Renal pelvis (tissue), 12 donors: Measurements from ENCODE around the gene AGMO. TPM values are rescaled to one million over a fixed set of nuclear protein-coding genes. Genes with fewer than 3 reads are reported as not detected.

Experiments
- DNase-seq: peaks from one replicate; pipeline ENCODE4 v3.0.0-alpha.2; 2013
- long read RNA-seq, 16 experiments: transcript quantifications; one replicate each; lab custom pipeline, GENCODE V29; 2026
- polyA plus RNA-seq, 3 donors: library from polyadenylated mRNA; unstranded; fragments of 120-200 nt; gene quantifications; one replicate each; pipeline ENCODE4 v1.2.1, GENCODE V29; 2013; ENCODE audit not compliant: insufficient read length in 3 of 3

The AGMO gene
- polyA plus RNA-seq: under 1 TPM; 0.66 to 0.93 (median 0.84) TPM
- long read RNA-seq, donor 1: 0 reads
- long read RNA-seq, donor 2: 0 reads
- long read RNA-seq, donor 3: 0 reads
- long read RNA-seq, donor 4: 0 reads
- long read RNA-seq, donor 5: 0 reads
- long read RNA-seq, donor 6, partial matches to known transcripts: 0 of 1 reads
- long read RNA-seq, donor 6, other reads (novel, unspliced or antisense): 0 of 1 reads
- long read RNA-seq, donor 7, partial matches to known transcripts: 0 of 1 reads
- long read RNA-seq, donor 7, other reads (novel, unspliced or antisense): 0 of 1 reads
- long read RNA-seq, donor 8, partial matches to known transcripts: 0 of 1 reads
- long read RNA-seq, donor 8, other reads (novel, unspliced or antisense): 0 of 1 reads
- long read RNA-seq, donor 9, partial matches to known transcripts: 0 of 1 reads
- long read RNA-seq, donor 9, other reads (novel, unspliced or antisense): 0 of 1 reads
- long read RNA-seq, donor 10: 0 reads
- long read RNA-seq, donor 11: 0 reads
- long read RNA-seq, donor 12: 0 reads
- long read RNA-seq, donor 13: 0 reads
- long read RNA-seq, donor 14: 0 reads
- long read RNA-seq, donor 15, partial matches to known transcripts: 0 of 3 reads
- long read RNA-seq, donor 15, other reads (novel, unspliced or antisense): 0 of 3 reads
- long read RNA-seq, donor 16, partial matches to known transcripts: 0 of 1 reads
- long read RNA-seq, donor 16, other reads (novel, unspliced or antisense): 0 of 1 reads

- DNase-seq: no peak
Measured at GRCh38 chr7:15561835-15562234, at the start of gene AGMO. Gene AGMO (minus strand): TSS chr7:15562015.

- no peak for DNase-seq
Measured at GRCh38 chr7:15610503-15610902, 48.7 kb upstream of the AGMO start.

GRCh38 chr7:15609287-15609686 lies 47.5 kb upstream of the AGMO start:
- DNase-seq: no peak

GRCh38 chr7:15607529-15608210 lies 45.9 kb upstream of the AGMO start:
- DNase-seq: no peak

- DNase-seq: no peak
Measured at GRCh38 chr7:15606561-15606960, 44.7 kb upstream of the AGMO start.

GRCh38 chr7:15604166-15604565 lies 42.4 kb upstream of the AGMO start:
- no peak for DNase-seq

GRCh38 chr7:15603124-15603523 lies 41.3 kb upstream of the AGMO start:
- no peak for DNase-seq

GRCh38 chr7:15602236-15602635 lies 40.4 kb upstream of the AGMO start:
- DNase-seq: no peak

GRCh38 chr7:15601175-15601574 lies 39.4 kb upstream of the AGMO start:
- DNase-seq: no peak

- DNase-seq: no peak
Measured at GRCh38 chr7:15600298-15600697, 38.5 kb upstream of the AGMO start.

GRCh38 chr7:15594461-15594860 lies 32.6 kb upstream of the AGMO start:
- DNase-seq: no peak

- no peak for DNase-seq
Measured at GRCh38 chr7:15593382-15593781, 31.6 kb upstream of the AGMO start.

GRCh38 chr7:15586266-15586665 lies 24.5 kb upstream of the AGMO start:
- no peak for DNase-seq

- DNase-seq: no peak
Measured at GRCh38 chr7:15584575-15584974, 22.8 kb upstream of the AGMO start.

- no peak for DNase-seq
Measured at GRCh38 chr7:15582773-15583172, 21.0 kb upstream of the AGMO start.

GRCh38 chr7:15581352-15581951 lies 19.6 kb upstream of the AGMO start:
- no peak for DNase-seq

GRCh38 chr7:15580604-15581351 lies 19.0 kb upstream of the AGMO start:
- no peak for DNase-seq

GRCh38 chr7:15577600-15577999 lies 15.8 kb upstream of the AGMO start:
- no peak for DNase-seq

- no peak for DNase-seq
Measured at GRCh38 chr7:15571301-15571878, 9.6 kb upstream of the AGMO start.

- DNase-seq: no peak
Measured at GRCh38 chr7:15567652-15568051, 5.8 kb upstream of the AGMO start.

- DNase-seq: no peak
Measured at GRCh38 chr7:15567036-15567435, 5.2 kb upstream of the AGMO start.
